Fibroblast of the aortic adventitia (primary cell): ENCODE measurements around the gene DGKA. TPM values are rescaled to one million over a fixed set of nuclear protein-coding genes. Genes with fewer than 3 reads are reported as not detected.

Experiments
- DNase-seq: peaks from one replicate; pipeline ENCODE4 v3.0.0-alpha.2; 2010; ENCODE audit warnings: low read depth
- H3K4me3 ChIP-seq: 2 replicates; pipeline ENCODE4 v1.5.1; 2011; ENCODE audit warnings: low read depth, mild to moderate bottlenecking, control low read depth, low read length, moderate library complexity
- CTCF ChIP-seq: IDR thresholded peaks from 2 replicates; pipeline ENCODE4 v1.5.1; 2011; ENCODE audit warnings: mild to moderate bottlenecking, low read length, control low read depth, inconsistent platforms; ENCODE audit not compliant: insufficient read depth
- total RNA-seq: library from RNA; depleted of rRNA; stranded (reverse); fragments of >200 nt; gene quantifications from 2 replicates; pipeline ENCODE4 v1.2.3, GENCODE V29; 2012; ENCODE audit warnings: low replicate concordance

Gene DGKA
- total RNA-seq, 1 donor: 50.6 TPM

- TF ChIP-seq CTCF: no peak
- no peak overlapping the region for H3K4me3 ChIP-seq
- no peak for DNase-seq
Measured at GRCh38 chr12:55925371-55925770, 5.6 kb upstream of the DGKA start.

- DNase-seq: no peak
- peak overlapping the region; percentile 97 for H3K4me3 ChIP-seq
- no peak for TF ChIP-seq CTCF
Measured at GRCh38 chr12:55925870-55926737, 4.9 kb upstream of the DGKA start.

- peak; percentile 88 for DNase-seq
- H3K4me3 ChIP-seq: peak overlapping the region; percentile 97
- peak; percentile 80 for TF ChIP-seq CTCF
Measured at GRCh38 chr12:55926738-55927587, 4.0 kb upstream of the DGKA start.

GRCh38 chr12:55927588-55928502 lies 3.1 kb upstream of the DGKA start, which contains the start of gene PYM1:
Gene PYM1 (minus strand): TSS chr12:55927894. CDS start chr12:55927761, 133 bp downstream.
- no peak for TF ChIP-seq CTCF
- DNase-seq: peak; percentile 67
- peak within 1 kb of the TSS; percentile 97 for H3K4me3 ChIP-seq

- DNase-seq: no peak
- no peak for TF ChIP-seq CTCF
- no peak overlapping the region for H3K4me3 ChIP-seq
Measured at GRCh38 chr12:55929306-55929791, 1.6 kb upstream of the DGKA start.

- DNase-seq: no peak
- H3K4me3 ChIP-seq: peak overlapping the region; percentile 86
- no peak for TF ChIP-seq CTCF
Measured at GRCh38 chr12:55931317-55931779, 386 bp downstream of the DGKA start.
